Neural progenitor cell (in vitro differentiated cells): ENCODE measurements around the gene COMMD2. TPM values are rescaled to one million over a fixed set of nuclear protein-coding genes. Genes with fewer than 3 reads are reported as not detected.

Experiments
- DNase-seq: peaks from one replicate; pipeline ENCODE4 v3.0.0-alpha.2; 2016; ENCODE audit warnings: low spot score
- H2AFZ ChIP-seq: fragments of 200-600 bp; sonication (generic); replicated peaks from 2 replicates; pipeline ENCODE4 v1.6.1; 2016; ENCODE audit warnings: antibody characterized with exemption
- H3F3A ChIP-seq: fragments of 200-600 bp; sonication (generic); 2 replicates; pipeline ENCODE4 v1.6.1; 2016; ENCODE audit warnings: antibody characterized with exemption, low read depth
- H3K27ac ChIP-seq: fragments of 200-600 bp; sonication (generic); 2 replicates; pipeline ENCODE4 v1.5.1; 2016; ENCODE audit warnings: mild to moderate bottlenecking
- H3K27me3 ChIP-seq: fragments of 200-600 bp; sonication (generic); 2 replicates; pipeline ENCODE4 v1.6.1; 2016; ENCODE audit warnings: mild to moderate bottlenecking, moderate library complexity
- H3K36me3 ChIP-seq: fragments of 200-600 bp; sonication (generic); 2 replicates; pipeline ENCODE4 v1.5.1; 2016
- H3K4me1 ChIP-seq: fragments of 200-600 bp; sonication (generic); 2 replicates; pipeline ENCODE4 v1.6.1; 2016; ENCODE audit warnings: mixed run types
- H3K4me2 ChIP-seq: fragments of 200-600 bp; sonication (generic); 2 replicates; pipeline ENCODE4 v1.6.1; 2016
- H3K4me3 ChIP-seq: fragments of 200-600 bp; sonication (generic); 2 replicates; pipeline ENCODE4 v1.5.1; 2016
- H3K79me2 ChIP-seq: fragments of 200-600 bp; sonication (generic); 2 replicates; pipeline ENCODE4 v1.6.1; 2016; ENCODE audit warnings: low read depth
- H3K9ac ChIP-seq: fragments of 200-600 bp; sonication (generic); 2 replicates; pipeline ENCODE4 v1.6.1; 2016
- H3K9me3 ChIP-seq: fragments of 200-600 bp; sonication (generic); 2 replicates; pipeline ENCODE4 v1.5.1; 2016; ENCODE audit warnings: low read depth
- H4K20me1 ChIP-seq: fragments of 200-600 bp; sonication (generic); 2 replicates; pipeline ENCODE4 v1.6.1; 2016; ENCODE audit warnings: low read depth
- H3K27ac Mint-ChIP-seq: 3 replicates; pipeline ENCODE4 v1.8.0; 2021; ENCODE audit warnings: mixed read lengths
- H3K27me3 Mint-ChIP-seq: 2 replicates; pipeline ENCODE4 v1.8.0; 2022; ENCODE audit warnings: low read depth, mild to moderate bottlenecking, inconsistent platforms, moderate library complexity, mixed read lengths; ENCODE audit not compliant: insufficient read depth
- H3K36me3 Mint-ChIP-seq: 3 replicates; pipeline ENCODE4 v1.8.0; 2021; ENCODE audit warnings: mixed read lengths
- H3K4me1 Mint-ChIP-seq: 3 replicates; pipeline ENCODE4 v1.8.0; 2021; ENCODE audit warnings: mixed read lengths
- H3K4me3 Mint-ChIP-seq: 3 replicates; pipeline ENCODE4 v1.8.0; 2021; ENCODE audit warnings: mild to moderate bottlenecking, moderate library complexity, mixed read lengths
- H3K9me3 Mint-ChIP-seq: 3 replicates; pipeline ENCODE4 v1.8.0; 2020; ENCODE audit warnings: mixed read lengths
- CTCF ChIP-seq: fragments of 200-600 bp; sonication (generic); IDR thresholded peaks from 2 replicates; pipeline ENCODE4 v1.5.1; 2017; ENCODE audit warnings: antibody characterized with exemption, mild to moderate bottlenecking
- EZH2 ChIP-seq: fragments of 200-600 bp; sonication (generic); IDR thresholded peaks from 2 replicates; pipeline ENCODE4 v1.6.1; 2017; ENCODE audit warnings: antibody characterized with exemption, mild to moderate bottlenecking, moderate library complexity
- EZH2phosphoT487 ChIP-seq: fragments of 200-600 bp; sonication (generic); IDR thresholded peaks from 2 replicates; pipeline ENCODE4 v1.6.1; 2017; ENCODE audit warnings: antibody characterized with exemption
- total RNA-seq: library from RNA; depleted of rRNA; stranded (reverse); fragments of >200 nt; gene quantifications from 2 replicates; pipeline ENCODE4 v1.2.3, GENCODE V29; 2015; ENCODE audit warnings: low replicate concordance

Gene COMMD2
- 46.8 and 110 TPM in 2 replicates for total RNA-seq

- H3K36me3 Mint-ChIP-seq, result peaks cover 18% of the 10 kb centered on the region
- H3K27ac ChIP-seq, result peak within 1 kb of the TSS; percentile 52
- H4K20me1 ChIP-seq, result no peaks in the 10 kb centered on the region
- no peaks in the 10 kb centered on the region for H3K27me3 Mint-ChIP-seq
- H3K4me3 Mint-ChIP-seq, result peak within 1 kb of the TSS; percentile 98
- TF ChIP-seq EZH2, result peak; percentile 59
- TF ChIP-seq EZH2phosphoT487, result no peak
- TF ChIP-seq CTCF, result peak; percentile 42
- H3K27me3 ChIP-seq, result no peaks in the 10 kb centered on the region
- no peaks in the 10 kb centered on the region for H3F3A ChIP-seq
- no peaks in the 10 kb centered on the region for H3K9me3 Mint-ChIP-seq
- peaks cover 11% of the 10 kb centered on the region for H3K4me1 Mint-ChIP-seq
- peaks cover 28% of the 10 kb centered on the region for H3K79me2 ChIP-seq
- H3K9ac ChIP-seq, result peak within 1 kb of the TSS; percentile 71
- peaks cover 8% of the 10 kb centered on the region for H3K4me1 ChIP-seq
- H3K4me3 ChIP-seq, result peak within 1 kb of the TSS; percentile 81
- H3K36me3 ChIP-seq, result peaks cover 14% of the 10 kb centered on the region
- peak within 1 kb of the TSS; percentile 94 for H3K27ac Mint-ChIP-seq
- no peaks in the 10 kb centered on the region for H3K9me3 ChIP-seq
- H2AFZ ChIP-seq, result peak within 1 kb of the TSS; percentile 87
- peak; percentile 92 for DNase-seq
- H3K4me2 ChIP-seq, result peak within 1 kb of the TSS; percentile 94
Measured at GRCh38 chr3:149752051-149752787, at the start of gene COMMD2. TSS of gene COMMD2 (minus strand) at chr3:149752489. CDS start at chr3:149752444, 45 bp downstream.

GRCh38 chr3:149801639-149802038, 49.4 kb upstream of the COMMD2 start:
- Histone ChIP-seq H3K4me1 (no peaks in the 10 kb centered on the region), H3K4me3 (no peak overlapping the region), H4K20me1 (no peaks in the 10 kb centered on the region), H2AFZ (no peak overlapping the region), H3K36me3 (no peaks in the 10 kb centered on the region), H3K79me2 (no peaks in the 10 kb centered on the region), H3K27me3 (no peaks in the 10 kb centered on the region), H3K27ac (no peak overlapping the region), H3K9ac (no peak overlapping the region), H3F3A (no peaks in the 10 kb centered on the region), H3K4me2 (no peak overlapping the region), H3K9me3 (no peaks in the 10 kb centered on the region)
- no peak for DNase-seq
- H3K27ac Mint-ChIP-seq, result no peak overlapping the region
- H3K4me1 Mint-ChIP-seq, result no peaks in the 10 kb centered on the region
- H3K36me3 Mint-ChIP-seq, result no peaks in the 10 kb centered on the region
- H3K4me3 Mint-ChIP-seq, result no peak overlapping the region
- H3K9me3 Mint-ChIP-seq, result peaks cover 6% of the 10 kb centered on the region
- no peak for TF ChIP-seq EZH2phosphoT487
- no peak for TF ChIP-seq CTCF
- TF ChIP-seq EZH2, result no peak
- H3K27me3 Mint-ChIP-seq, result no peaks in the 10 kb centered on the region

- Histone ChIP-seq H3K4me2 (no peak overlapping the region), H3K27me3 (no peaks in the 10 kb centered on the region), H3K79me2 (no peaks in the 10 kb centered on the region), H3K9ac (no peak overlapping the region), H3K36me3 (no peaks in the 10 kb centered on the region), H3K27ac (no peak overlapping the region), H3K4me1 (no peaks in the 10 kb centered on the region), H3F3A (no peaks in the 10 kb centered on the region), H2AFZ (no peak overlapping the region), H3K9me3 (no peaks in the 10 kb centered on the region), H4K20me1 (no peaks in the 10 kb centered on the region), H3K4me3 (no peak overlapping the region)
- no peaks in the 10 kb centered on the region for H3K36me3 Mint-ChIP-seq
- H3K9me3 Mint-ChIP-seq, result peaks cover 6% of the 10 kb centered on the region
- no peaks in the 10 kb centered on the region for H3K27me3 Mint-ChIP-seq
- no peak for TF ChIP-seq EZH2phosphoT487
- TF ChIP-seq CTCF, result no peak
- no peak for TF ChIP-seq EZH2
- no peak for DNase-seq
- H3K27ac Mint-ChIP-seq, result no peak overlapping the region
- H3K4me1 Mint-ChIP-seq, result no peaks in the 10 kb centered on the region
- H3K4me3 Mint-ChIP-seq, result no peak overlapping the region
Measured at GRCh38 chr3:149801195-149801594, 48.9 kb upstream of the COMMD2 start.
